Measurements from ENCODE around the gene COMMD9. TPM values are rescaled to one million over a fixed set of nuclear protein-coding genes. Genes with fewer than 3 reads are reported as not detected.

COMMD9 gene
- polyA plus RNA-seq, 4 donors = 83.0 to 107 (median 93.9) TPM

- DNase-seq (ENCODE audit: low read depth in 4 of 4, low spot score in 2 of 4) = peak in 3 of 4 donors; percentile 30 to 53 (median 48)
Measured at GRCh38 chr11:36258730-36259360, 30.4 kb downstream of the COMMD9 start.

GRCh38 chr11:36257351-36257750 is 31.9 kb downstream of the COMMD9 start:
- no peak for DNase-seq (ENCODE audit: low read depth in 4 of 4, low spot score in 2 of 4)

DNA sequence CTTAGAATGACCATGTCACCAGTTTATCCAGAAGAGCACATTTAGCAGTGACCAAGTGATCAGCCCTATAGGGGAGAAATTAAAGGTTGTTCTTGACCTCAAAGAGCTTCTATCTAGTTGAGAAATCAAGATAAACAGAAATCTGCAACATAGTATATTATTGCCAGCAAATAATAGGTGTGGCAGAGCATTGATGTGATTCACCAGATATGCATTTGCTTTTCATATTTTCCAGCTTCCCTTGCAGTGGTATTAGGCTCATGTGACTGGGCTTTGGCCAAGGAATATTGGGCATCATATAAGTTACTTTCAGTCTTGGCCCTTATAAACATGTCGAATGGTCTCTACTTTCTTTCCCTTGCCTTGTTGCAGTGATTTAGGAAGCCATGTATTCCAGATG is 34.5 kb downstream of the COMMD9 start:
- DNase-seq (ENCODE audit: low read depth in 4 of 4, low spot score in 2 of 4) = no peak

- no peak for DNase-seq (ENCODE audit: low read depth in 4 of 4, low spot score in 2 of 4)
Measured at GRCh38 chr11:36253238-36253637, 36.0 kb downstream of the COMMD9 start.

- DNase-seq (ENCODE audit: low read depth in 4 of 4, low spot score in 2 of 4) = no peak
Measured at GRCh38 chr11:36251823-36252222, 37.4 kb downstream of the COMMD9 start.

DNA sequence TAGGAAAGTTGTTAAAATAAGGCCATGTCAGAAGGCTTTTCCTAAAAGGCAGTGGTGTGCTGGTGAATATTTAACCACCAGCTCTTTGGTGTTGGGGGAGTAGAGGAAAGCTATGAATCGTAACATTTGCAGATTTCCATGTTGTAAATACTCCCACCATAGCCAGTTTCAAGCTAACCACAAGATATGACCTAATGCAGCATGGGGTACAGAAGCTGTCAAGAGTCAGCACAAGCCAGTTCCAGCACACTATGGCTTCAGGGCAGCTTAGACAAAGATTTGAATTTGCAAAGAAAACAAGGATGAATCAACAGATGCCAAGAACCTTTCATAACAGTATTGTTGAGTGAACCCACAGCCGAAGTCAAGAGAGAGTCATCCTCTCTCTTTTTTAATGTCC is 40.0 kb downstream of the COMMD9 start:
- DNase-seq (ENCODE audit: low read depth in 4 of 4, low spot score in 2 of 4) = no peak

GRCh38 chr11:36248436-36248835 is 40.8 kb downstream of the COMMD9 start:
- no peak for DNase-seq (ENCODE audit: low read depth in 4 of 4, low spot score in 2 of 4)

- no peak for DNase-seq (ENCODE audit: low read depth in 4 of 4, low spot score in 2 of 4)
Measured at GRCh38 chr11:36247493-36247892, 41.7 kb downstream of the COMMD9 start.

DNA sequence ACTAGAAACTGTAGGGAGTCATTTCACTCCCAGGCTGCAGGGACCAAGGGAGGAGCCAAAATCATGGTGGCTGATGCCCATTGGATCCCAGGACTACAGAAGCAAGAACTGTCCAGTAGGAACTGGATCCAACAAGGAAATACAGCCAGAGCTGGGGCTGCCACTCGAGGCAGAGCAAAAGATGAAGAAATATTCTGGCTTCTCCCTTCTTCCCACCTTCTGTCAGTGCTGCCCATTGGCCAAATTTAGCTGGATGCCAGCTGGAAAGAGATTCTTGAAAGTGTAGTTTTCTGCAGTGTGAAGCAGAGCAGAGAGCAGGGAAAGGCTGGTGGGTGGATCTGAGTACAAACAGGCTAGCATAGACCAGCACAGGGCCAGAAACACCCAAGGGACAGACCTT is 45.6 kb downstream of the COMMD9 start:
- DNase-seq (ENCODE audit: low read depth in 4 of 4, low spot score in 2 of 4) = no peak

GRCh38 chr11:36241497-36241896 is 47.7 kb downstream of the COMMD9 start:
- DNase-seq (ENCODE audit: low read depth in 4 of 4, low spot score in 2 of 4) = no peak

DNA sequence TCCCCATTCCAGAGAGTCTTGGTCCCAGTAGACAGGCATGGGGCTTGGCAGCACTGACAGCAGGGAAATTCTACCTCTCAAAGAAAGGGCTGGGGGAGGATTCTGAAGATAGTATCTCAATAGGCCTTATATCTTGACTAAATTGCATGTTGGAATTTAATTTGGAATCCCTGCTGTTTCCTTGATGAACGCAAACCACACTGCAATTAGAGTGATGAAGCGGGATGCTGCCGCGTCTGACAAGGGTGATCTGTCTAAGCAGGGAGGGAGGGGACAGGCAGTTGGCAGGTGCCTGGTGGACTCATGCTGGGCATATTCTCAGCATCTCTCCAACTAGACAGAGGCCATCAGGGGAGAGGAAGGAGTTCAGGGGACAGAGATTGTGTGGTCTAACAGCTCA is 48.4 kb downstream of the COMMD9 start:
- DNase-seq (ENCODE audit: low read depth in 4 of 4, low spot score in 2 of 4) = no peak

DNA sequence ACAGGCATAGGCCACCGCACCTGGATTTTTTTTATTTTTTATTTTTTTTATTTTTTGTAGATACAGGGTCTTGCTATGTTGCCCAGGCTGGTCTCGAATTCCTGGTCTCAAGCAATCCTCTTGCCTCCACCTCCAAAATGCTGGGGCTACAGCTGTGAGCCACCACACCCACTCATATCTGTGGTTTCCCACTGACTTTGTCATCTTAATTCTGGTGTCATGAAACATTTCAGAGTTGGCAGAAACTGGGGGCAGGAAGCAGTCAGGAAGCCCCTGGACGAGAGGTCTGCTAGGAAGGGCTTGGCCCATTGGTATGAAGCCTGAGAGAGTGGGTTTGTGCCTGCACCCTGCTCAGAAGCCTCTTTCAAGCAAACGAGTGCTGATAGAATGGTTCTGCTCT is 49.1 kb downstream of the COMMD9 start:
- DNase-seq (ENCODE audit: low read depth in 4 of 4, low spot score in 2 of 4) = no peak

DNA sequence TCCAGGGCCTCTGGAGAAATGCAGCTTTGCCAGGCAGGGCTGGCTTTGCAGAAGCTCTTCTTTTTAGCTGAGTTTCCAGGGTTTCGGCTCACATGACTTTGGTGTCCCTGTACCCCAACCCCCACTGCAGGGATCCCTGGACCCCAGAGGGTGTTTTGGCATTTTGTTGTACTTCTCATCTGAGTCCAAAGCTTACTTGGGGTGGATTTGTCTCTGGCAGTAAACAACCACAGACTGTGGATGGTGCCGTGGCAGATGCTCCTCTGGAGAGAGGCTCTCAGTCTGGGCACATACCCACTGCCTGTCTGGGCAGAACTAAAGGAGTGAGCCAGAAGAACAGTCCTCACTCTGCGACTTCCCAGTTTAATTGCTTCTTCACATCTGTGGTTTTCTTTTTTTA is 49.6 kb downstream of the COMMD9 start:
- no peak for DNase-seq (ENCODE audit: low read depth in 4 of 4, low spot score in 2 of 4)

DNA sequence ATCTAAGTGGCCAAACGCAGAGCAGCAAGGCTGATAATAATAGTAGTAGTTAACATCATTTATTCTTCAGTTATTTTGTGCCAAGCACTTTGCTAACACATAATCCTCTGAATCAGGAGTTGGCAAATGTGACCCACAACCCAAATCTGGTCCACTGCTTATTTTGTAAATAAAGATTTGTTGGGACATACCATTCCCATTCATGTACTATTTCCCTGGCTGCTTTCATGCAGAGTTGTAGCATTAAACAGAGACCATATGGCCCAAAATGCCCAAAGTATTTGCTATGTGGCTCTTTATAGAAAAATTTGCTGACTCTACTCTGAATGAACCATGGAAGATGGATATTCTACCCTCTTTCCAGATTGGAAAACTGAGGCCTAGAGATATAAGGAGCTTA is 50.3 kb downstream of the COMMD9 start:
- no peak for DNase-seq (ENCODE audit: low read depth in 4 of 4, low spot score in 2 of 4)

- no peak for DNase-seq (ENCODE audit: low read depth in 4 of 4, low spot score in 2 of 4)
Measured at GRCh38 chr11:36238036-36238631, 51.1 kb downstream of the COMMD9 start.

DNA sequence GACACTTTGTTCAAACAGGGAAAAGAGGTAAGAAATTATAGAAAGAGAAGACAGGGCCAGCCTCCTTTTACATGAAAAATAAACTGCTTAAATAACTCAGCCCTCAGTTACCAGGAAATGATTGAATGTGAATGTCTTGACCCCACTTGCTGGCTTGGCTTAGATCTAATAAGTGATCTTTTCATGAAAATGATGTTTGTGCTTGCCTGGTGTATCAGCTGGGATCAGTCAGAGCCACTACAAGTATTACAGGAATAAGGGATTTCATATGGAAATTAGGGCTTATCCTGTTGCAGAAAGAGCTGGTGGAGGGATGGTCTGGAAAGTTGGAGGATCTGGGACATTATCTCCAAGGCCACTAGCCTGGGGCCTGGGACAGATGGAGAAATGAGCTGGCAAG is 51.8 kb downstream of the COMMD9 start:
- DNase-seq (ENCODE audit: low read depth in 4 of 4, low spot score in 2 of 4) = no peak

DNA sequence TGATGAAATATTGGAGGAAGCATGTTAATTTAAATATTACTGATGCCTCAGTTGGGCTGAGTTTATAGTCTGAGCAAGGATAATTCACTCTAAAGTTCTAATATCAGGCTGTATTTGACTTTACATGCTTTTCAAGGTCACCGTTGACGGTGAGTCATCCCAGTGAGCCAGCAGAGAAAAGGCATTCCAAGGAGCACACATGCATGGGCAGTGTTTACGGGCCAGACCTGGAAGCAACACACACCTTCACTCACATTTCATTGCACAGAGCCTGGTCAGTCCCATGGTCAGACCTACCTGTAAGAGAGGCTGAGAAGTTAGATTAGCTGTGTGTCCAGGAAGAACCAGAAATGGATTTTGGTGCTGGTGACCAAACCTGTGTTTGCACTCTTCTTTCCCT is 53.5 kb downstream of the COMMD9 start:
- DNase-seq (ENCODE audit: low read depth in 4 of 4, low spot score in 2 of 4) = no peak

DNA sequence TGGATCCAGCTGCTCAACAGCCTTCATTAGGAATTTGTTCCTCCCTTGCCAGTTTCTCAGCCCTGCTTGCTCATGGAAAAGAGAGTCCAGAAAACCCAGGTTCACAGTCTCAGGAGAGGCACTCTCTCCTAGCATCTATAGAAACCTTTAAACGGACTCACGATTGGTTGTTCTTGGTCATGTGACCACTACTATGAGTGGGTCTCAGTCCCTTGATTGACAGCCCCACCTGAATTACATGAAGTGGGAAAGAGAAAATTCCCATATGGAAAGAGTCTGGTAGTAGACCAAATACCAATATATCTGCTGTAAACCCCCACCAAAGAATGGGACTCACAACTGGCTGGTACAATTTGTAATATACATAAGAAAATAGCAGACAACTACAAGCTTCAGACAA is 54.4 kb downstream of the COMMD9 start:
- no peak for DNase-seq (ENCODE audit: low read depth in 4 of 4, low spot score in 2 of 4)

DNA sequence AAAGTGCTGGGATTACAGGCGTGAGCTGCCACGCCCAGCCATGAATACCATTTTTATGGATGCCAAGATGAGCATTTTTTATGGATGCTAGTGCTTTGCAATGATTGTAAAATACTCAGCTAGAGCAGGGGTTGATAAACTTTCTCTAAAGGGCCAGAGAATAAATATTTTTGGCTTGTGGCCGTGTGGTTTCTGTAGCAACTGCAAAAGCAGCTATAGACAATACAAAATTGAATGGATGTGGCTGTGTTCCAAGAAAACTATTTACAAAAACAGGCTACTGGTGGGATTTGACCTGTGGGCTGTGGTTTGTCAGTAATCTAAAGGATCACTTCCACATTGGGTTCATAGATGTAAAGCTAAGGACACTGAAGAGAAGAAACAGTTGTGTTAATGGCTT is 56.0 kb downstream of the COMMD9 start:
- DNase-seq (ENCODE audit: low read depth in 4 of 4, low spot score in 2 of 4) = peak in 1 of 4 donors; percentile 63

DNA sequence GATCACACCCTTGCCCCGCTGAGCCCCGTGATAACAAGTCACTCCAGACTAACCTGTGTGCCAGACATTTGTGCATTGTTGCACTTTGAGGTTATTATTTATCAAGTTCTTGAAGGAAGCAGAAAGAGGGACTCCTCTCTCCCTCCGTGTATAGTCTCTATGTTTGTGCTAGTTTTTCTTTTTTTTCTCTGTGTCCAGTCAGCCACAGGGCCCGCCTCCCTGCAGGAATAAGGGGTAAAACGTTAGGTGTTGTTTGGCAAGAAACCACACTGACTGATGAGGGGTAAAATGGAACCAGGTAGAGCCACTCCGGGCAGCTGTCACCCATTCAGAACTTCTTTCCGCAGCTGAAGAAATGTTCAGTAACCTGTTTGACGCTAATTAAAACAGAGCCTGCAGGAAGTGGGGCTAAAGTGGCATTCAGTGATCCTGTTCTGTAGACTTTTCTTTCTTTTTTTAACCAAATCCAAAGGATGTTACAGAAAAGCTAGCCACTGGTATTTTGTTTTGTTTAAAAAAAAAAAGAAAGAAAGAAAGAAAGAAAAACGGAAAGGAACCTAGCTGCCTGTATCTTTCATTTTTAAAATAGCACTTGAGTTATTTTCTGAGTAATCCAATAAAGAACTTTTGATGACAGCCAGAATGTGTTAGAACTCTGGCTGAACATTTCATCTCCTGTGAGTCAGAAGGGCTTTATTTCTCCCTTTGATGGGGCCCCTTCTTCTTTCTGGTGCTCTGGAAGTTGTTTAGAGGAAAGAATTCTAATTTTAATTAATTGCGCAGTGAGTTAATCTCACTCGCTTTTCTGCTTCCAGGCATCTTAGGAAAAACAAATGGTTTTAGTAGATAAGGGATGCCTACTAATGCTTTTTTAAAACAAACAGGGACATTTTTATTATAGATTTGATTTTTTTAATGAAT is 58.2 kb downstream of the COMMD9 start:
- DNase-seq (ENCODE audit: low read depth in 4 of 4, low spot score in 2 of 4) = no peak

GRCh38 chr11:36229091-36229705 is 60.0 kb downstream of the COMMD9 start:
- DNase-seq (ENCODE audit: low read depth in 4 of 4, low spot score in 2 of 4) = no peak

Measured in left renal cortex interstitium (tissue), 4 donors.